GM11168 (cell line): ENCODE measurements around the gene SLC34A3.
"Not testable (repeated sequence)": the region's sequence is repeated elsewhere in the genome, so short reads cannot be mapped to it uniquely, and the experiment has no call there.

Source experiments
- in situ Hi-C: fragments of 300-500 bp; cut with MboI; formaldehyde crosslinking; loops from one replicate; pipeline ENCODE4 v1.12.0; 2022; ENCODE audit warnings: low sequenced_read_pairs; ENCODE audit not compliant: unreplicated experiment

Gene SLC34A3

DNA sequence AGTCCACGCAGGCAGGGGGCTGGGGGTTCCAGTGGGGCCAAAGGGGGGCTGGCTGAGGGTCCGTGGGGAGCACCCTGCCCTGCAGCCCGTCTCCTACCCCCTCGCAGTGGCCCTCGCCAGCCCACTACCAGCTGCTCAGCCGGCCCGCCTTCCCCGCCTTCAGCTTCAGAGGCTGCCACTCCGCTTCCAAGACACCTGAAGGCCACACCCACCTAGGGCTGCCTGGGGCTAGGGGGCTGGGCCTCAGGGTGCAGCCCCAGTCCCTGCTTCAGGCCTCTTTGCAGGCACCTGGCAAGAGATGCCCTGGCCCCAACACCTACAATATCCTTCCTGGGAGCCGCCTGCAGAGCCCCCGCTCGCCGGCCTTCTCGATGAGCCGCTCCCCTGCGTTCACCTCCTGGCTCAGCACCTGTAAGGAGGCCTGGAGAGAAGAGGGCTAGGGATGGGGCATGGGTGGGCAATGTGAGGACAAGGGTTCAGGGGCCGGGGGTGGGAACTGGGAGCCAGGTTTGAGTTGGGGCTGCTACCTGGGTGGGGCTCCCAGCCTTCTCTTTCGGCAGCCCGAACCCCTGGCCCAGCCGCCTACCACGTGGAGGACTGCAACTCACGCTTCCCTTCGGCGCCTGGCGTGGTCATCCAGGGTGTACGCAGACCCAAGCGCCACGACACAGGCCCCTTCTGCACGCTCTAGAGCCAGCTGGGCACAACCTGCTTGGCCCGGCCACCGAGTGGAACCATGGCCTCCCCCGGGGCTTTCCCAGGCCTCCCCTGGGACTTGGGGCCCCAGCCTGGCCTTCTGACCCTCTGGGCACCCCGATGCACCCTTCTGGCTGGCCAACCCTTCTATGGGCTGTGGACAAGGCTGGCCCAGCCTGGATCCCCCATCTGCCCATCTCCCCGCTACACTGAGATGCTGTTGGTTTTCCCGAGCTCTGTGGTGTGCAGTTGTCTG, 22.1 kb downstream of the SLC34A3 start:
- in situ Hi-C loops, result no loop called here

GRCh38 chr9:137253717-137254623, 23.3 kb downstream of the SLC34A3 start:
- in situ Hi-C loops, result no loop called here

GRCh38 chr9:137254624-137255447, 24.1 kb downstream of the SLC34A3 start, which contains the start of gene NELFB:
NELFB (plus strand) TSS chr9:137255327.
- in situ Hi-C loops, result no loop called here

DNA sequence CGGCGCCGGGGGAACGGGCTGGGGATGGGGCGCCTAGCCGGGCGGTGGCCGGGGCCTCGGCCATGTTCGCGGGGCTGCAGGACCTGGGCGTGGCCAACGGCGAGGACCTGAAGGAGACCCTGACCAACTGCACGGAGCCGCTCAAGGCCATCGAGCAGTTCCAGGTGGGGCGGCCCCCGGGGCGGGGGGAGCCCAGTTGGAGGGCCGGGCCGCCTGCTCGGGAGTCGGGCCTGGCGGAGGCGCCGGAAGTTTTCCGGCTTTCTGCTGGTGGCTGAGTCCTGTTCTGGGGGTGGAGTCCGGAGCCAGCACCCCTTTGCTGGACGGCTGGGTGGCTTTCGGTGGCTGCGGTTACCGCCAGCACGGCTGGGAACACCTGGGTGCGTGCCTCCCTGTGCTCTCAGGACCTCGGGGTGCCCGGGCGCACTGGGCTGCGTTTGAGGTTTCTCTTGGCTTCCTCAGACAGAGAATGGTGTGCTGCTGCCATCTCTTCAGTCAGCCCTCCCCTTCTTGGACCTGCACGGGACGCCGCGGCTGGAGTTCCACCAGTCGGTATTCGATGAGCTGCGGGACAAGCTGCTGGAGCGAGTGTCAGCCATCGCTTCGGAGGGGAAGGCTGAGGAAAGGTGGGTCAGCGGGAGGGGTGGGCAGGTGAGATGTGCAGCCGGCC, 24.9 kb downstream of the SLC34A3 start:
- in situ Hi-C loops, result no loop called here

GRCh38 chr9:137256362-137256761, 25.7 kb downstream of the SLC34A3 start:
- in situ Hi-C loops, result no loop called here

DNA sequence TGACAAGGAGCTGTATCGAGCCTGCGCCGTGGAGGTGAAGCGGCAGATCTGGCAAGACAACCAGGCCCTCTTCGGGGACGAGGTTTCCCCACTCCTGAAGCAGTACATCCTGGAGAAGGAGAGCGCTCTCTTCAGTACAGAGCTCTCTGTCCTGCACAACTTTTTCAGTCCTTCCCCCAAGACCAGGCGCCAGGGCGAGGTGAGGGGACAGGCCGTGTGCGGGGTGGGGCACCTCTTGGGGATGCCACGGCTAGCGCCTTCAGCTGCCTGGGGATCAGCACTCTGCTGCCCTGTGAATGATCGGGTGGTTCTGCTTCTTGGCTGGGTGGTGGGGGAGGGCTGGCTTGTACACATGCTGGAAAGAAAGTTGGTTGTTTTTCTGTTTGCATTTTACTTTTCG, 26.2 kb downstream of the SLC34A3 start:
- in situ Hi-C loops, result no loop called here

DNA sequence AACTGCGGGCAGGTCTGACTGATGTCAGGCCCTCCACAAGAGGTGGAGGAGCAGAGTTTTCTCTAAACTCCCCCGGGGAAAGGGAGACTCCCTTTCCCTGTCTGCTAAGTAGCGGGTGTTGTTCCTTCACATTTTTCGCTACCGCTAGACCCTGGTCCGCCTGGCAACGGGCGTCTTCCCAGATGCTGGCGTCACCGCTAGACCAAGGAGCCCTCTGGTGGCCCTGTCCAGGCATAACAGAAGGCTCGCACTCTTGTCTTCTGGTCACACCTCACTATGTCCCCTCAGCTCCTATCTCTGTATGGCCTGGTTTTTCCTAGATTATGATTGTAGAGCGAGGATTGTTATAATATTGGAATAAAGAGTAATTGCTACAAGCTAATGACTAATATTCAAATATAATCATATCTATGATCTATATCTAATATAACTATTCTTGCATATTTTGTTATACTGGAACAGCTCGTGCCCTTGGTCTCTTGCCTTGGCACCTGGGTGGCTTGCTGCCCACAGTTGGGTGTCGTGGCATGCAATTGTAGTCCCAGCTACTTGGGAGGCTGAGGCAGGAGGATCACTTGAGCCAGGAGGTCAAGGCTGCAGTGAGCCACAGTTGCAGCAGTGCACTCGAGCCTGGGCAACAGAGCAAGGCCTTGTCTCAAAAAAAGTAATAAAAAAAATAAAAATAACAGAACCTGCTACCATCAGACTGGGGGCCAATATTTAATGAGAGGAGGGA, 31.6 kb downstream of the SLC34A3 start:
- in situ Hi-C loops, result not testable (repeated sequence)

DNA sequence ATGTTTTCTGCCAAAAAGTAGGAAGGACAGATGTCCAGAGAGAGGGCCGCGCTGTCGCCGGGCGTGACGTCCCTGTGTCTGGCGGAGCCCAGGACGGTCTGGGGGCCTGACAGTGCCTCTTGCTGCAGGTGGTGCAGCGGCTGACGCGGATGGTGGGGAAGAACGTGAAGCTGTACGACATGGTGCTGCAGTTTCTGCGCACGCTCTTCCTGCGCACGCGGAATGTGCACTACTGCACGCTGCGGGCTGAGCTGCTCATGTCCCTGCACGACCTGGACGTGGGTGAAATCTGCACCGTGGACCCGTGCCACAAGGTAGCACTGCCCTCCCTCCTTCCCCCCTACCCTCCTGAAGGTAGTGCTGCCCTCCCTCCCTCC, 32.2 kb downstream of the SLC34A3 start:
- in situ Hi-C loops, result no loop called here

GRCh38 chr9:137263506-137263905, 32.8 kb downstream of the SLC34A3 start:
- in situ Hi-C loops, result no loop called here

DNA sequence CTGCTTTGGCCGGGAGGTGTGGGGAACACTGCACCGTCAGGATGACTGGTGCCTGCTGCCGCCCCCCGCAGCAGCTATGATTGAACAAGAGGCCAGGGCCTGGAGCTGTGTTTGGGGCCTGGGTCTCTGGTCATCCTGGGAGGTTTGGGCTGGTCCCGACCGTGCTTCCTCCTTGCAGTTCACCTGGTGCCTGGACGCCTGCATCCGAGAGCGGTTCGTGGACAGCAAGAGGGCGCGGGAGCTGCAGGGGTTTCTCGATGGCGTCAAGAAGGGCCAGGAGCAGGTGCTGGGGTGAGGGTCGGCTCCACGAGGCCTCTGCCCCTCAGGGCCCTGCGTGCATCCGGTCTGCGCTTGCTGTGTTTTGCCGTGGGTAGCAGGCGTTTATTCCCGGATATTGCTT, 33.4 kb downstream of the SLC34A3 start:
- in situ Hi-C loops, result no loop called here

DNA sequence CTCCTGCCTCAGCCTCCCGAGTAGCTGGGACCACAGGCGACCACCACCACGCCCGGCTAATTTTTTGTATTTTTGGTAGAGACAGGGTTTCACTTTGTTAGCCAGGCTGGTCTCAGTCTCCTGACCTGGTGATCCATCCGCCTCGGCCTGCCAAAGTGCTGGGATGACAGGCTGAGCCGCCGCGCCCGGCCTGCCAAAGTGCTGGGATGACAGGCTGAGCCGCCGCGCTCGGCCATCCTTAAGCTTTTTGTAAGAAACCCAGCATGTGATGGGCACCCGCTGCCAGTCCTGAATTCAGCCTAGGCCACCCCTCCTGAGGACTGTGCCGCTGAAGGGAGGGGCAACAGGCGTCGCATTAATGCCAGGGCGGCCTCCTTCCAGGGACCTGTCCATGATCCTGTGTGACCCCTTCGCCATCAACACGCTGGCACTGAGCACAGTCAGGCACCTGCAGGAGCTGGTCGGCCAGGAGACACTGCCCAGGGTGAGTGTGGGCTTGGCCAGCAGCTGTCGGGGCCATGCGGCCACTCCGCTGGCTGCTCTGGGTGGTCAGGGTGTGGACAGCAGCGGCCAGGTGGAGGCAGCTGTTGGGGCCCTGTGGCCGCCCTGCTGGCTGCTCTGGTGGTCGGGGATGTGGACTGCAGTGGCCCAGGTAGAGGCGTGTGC, 34.9 kb downstream of the SLC34A3 start:
- in situ Hi-C loops, result no loop called here

DNA sequence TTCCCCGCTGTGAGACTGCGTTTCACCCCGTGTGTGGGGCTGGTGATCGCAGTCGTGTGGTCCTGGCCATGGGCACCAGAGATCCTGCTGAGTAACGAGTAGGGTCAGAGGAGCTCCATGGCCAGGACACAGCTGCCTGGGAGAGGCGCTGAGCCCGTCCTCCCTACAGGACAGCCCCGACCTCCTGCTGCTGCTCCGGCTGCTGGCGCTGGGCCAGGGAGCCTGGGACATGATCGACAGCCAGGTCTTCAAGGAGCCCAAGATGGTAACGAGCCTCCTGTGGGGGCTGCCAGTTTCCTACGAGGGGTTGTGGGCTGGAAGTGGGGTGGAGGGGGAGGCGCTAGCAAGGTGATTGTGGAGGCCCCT, 35.4 kb downstream of the SLC34A3 start:
- in situ Hi-C loops, result no loop called here

- in situ Hi-C loops, result no loop called here
Measured at GRCh38 chr9:137266585-137267453, 36.1 kb downstream of the SLC34A3 start.

GRCh38 chr9:137267933-137268355, 37.2 kb downstream of the SLC34A3 start:
- in situ Hi-C loops, result no loop called here

DNA sequence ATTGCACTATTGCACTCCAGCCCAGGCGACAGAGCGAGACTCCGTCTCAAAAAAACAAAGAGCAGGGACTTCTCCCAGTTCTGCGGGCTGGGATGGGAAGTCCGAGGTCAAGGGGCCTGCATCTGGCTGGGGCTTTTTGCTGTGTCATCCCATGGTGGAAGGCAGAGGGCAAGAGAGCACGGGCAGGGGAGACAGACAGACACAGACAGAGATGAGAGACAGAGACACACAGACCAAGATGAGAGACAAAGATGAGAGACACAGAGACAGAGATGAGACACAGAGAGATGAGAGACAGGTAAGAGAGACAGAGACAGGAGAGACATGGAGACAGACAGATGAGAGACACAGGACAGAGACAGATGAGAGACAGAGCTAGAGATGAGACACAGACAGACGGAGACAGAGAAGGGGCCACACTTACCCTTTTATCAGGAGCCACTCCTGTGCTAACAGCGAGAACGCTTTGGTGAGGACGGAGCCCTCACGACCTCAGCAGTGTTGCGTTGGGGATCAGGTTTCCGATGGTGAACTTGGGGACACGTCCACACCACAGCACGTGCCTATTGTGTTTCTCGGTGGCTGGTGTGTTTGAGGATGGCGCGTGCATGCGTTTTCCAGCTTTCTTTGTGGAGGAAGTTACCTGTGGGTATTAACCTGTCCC, 38.0 kb downstream of the SLC34A3 start:
- in situ Hi-C loops, result no loop called here

- in situ Hi-C loops, result no loop called here
Measured at GRCh38 chr9:137269231-137269772, 38.6 kb downstream of the SLC34A3 start.
